GM06990 (cell line): ENCODE results near the gene NPIPB8.
"Not testable (repeated sequence)": the region's sequence is repeated elsewhere in the genome, so short reads cannot be mapped to it uniquely, and the experiment has no call there.

Experiments
- DNase-seq: peaks from one replicate; pipeline ENCODE4 v3.0.0-alpha.2; 2011; ENCODE audit not compliant: insufficient read length; ENCODE audit errors: extremely low read depth
- H3K27me3 ChIP-seq: replicated peaks from 2 replicates; pipeline ENCODE4 v1.6.0; 2011; ENCODE audit warnings: low read length; ENCODE audit not compliant: control insufficient read depth, insufficient read depth
- H3K36me3 ChIP-seq: 2 replicates; pipeline ENCODE4 v1.5.1; 2011; ENCODE audit warnings: low read length; ENCODE audit not compliant: control insufficient read depth, insufficient read depth
- H3K4me3 ChIP-seq: replicated peaks from 2 replicates; pipeline ENCODE4 v1.5.1; 2011; ENCODE audit warnings: low read depth, mild to moderate bottlenecking, control low read depth, low read length
- CTCF ChIP-seq: IDR thresholded peaks from 2 replicates; pipeline ENCODE4 v1.5.1; 2011; ENCODE audit warnings: low read length, control low read depth, mild to moderate bottlenecking, inconsistent platforms; ENCODE audit not compliant: insufficient read depth, poor library complexity, severe bottlenecking

The NPIPB8 gene

GRCh38 chr16:28592979-28593553 is 44.8 kb upstream of the NPIPB8 start:
- Histone ChIP-seq H3K27me3 (no peaks in the 10 kb centered on the region), H3K4me3 (no peak overlapping the region), H3K36me3 (peaks cover 8% of the 10 kb centered on the region)
- DNase-seq: no peak
- TF ChIP-seq CTCF: no peak

DNA sequence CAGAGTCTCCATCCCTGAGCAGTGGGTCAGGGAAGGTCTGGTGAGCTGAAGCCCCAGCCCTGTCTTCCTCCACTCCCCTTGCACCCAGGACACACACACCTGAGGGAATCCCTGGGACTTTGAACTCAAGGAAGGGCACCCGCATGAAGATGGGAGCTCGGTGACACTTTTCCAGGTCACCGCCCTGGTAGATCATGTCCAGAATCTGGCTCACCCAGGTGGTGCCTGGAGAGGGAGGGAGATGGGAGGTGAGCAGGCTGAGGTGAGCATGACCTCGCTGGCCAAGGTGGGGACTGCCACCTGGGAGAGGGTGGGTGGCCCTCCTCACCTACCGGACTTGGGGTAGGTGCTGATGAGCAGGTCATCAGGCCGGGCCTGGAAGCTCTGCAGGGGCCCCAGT is 42.4 kb upstream of the NPIPB8 start:
- DNase-seq, H3K4me3 ChIP-seq, H3K27me3 ChIP-seq, H3K36me3 ChIP-seq: not testable (repeated sequence)

- DNase-seq: no peak
- H3K4me3 ChIP-seq: no peak overlapping the region
Measured at GRCh38 chr16:28596115-28596630, 41.7 kb upstream of the NPIPB8 start.

DNA sequence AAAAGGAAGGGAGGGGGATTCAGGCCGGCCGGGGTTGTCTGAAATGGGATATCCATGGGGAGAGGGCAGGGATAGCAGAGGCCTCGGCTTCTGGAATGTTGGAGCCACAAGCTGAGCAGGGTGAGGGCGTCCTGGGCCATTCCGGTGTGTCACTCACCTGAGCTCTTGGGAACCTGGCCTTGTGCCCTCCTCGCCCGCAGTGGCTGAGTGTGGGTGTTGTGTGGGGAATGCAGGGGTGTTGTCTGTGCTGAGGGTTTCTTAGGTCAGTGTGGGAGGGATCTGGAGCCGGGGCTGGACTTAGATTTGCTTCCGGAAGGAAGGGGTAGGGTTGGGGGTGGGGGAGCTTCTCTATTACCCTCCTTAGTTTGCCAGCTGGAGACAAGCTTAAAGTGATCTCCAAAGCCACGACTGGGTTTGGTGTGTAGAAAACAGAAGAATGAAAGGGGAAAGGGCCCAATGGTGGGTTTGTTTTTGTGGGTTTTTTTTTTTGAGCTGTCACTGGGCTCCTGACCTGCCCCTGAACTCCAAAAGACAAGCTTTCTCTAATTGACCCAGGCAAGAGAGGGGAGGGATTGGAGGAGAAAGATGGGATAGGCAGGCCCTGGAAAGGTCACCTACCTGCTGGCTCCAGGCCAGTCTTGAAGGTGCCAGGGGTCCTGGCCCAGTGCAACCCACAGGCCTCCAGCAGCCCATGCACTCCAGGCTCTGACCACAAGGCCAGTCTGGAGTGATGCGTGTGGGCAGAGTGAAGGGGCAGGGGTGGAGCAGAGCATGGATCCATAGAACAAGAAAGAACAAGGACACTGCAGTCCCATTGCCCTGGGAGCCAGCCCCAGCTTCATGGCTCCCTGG is 40.8 kb upstream of the NPIPB8 start, which contains the start of gene SULT1A2:
Gene SULT1A2, minus strand, starts transcription at position 211 of the 852 bp plus-strand sequence. CDS start 1,120 bp downstream, outside the sequence.
- Histone ChIP-seq H3K36me3 (no peaks in the 10 kb centered on the region), H3K27me3 (no peaks in the 10 kb centered on the region), H3K4me3 (no peak within 1 kb of the TSS)
- no peak for TF ChIP-seq CTCF
- no peak for DNase-seq

More at GRCh38 chr16:28596115-28596630, 41.7 kb upstream of the NPIPB8 start:
- Histone ChIP-seq H3K36me3 (peaks cover under 1% of the 10 kb centered on the region; the same call in 1 of the 2 replicates), H3K27me3 (no peaks in the 10 kb centered on the region)
- no peak for TF ChIP-seq CTCF

DNA sequence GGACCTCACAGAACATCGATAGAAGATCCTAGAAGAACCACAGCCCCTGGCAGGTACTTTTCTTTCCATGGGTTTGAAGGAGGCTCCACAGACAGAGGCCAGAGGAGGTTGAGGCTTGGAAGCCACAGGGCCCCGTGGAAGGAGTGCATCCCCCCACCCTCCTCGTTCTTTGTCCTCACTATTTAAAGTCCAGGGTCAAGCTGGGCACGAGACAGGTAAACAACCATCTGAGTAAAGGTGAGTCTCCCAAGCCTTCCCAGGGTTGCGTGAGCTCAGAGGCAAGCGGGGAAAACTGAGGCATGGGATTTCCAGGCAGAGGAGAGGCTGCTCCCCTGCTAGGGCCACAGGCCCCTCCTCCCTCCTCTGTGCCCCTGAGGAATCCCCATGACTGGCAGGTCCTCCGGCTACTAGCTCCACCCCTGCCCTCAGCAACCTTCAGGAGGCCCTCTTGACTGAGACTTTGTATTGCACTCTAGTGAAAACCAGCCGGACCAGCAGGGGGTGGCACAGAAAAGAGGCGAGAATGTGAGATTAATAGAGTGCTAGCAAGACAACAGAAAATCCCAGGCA is 40.1 kb upstream of the NPIPB8 start:
- Histone ChIP-seq H3K27me3 (no peaks in the 10 kb centered on the region), H3K36me3 (no peaks in the 10 kb centered on the region), H3K4me3 (no peak overlapping the region)
- DNase-seq: no peak
- TF ChIP-seq CTCF: peak; percentile 8

DNA sequence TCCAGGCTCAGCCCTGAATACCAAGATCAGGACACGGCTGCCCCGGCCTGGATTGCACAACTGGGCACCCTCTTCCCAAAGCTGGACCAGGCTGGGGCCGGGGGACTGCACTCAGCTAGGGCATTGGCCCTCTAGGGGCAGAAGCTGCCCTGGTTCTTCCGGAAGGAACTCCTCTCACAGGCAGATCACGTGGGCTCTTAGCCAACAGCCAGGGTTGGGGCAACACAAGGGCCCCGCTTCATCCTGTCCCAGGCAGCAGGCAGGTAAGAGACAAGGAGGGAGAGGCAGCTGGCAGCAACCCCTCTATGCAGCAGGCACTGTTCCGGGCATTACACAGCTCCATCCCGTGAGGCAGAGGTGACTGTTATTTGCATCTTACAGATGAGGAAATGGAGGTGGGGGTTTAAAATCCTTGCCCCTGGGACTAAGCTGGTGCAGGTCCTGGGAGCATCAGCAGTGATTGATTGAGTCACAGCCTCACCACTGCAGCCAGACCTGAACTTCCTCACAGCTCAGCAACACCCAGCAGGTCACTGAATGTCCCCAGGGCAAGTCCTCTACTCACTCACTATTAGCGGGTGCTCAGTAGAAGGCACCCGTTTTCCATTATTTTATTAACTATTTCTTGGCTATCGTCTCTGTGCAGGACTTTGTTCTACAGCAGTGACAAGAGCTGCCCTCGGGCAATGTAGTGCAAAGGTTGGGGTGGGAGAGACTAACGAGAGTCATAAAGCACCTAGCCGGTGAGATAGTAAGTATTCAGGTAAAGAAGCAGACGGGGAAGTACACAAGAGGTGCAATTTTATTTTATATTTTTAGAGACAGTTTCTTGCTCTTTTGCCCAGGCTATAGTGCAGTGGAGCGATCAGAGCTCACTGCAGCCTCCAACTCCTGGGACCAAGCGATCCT is 38.2 kb upstream of the NPIPB8 start:
- not testable (repeated sequence) for H3K27me3 ChIP-seq, H3K4me3 ChIP-seq, H3K36me3 ChIP-seq, DNase-seq

DNA sequence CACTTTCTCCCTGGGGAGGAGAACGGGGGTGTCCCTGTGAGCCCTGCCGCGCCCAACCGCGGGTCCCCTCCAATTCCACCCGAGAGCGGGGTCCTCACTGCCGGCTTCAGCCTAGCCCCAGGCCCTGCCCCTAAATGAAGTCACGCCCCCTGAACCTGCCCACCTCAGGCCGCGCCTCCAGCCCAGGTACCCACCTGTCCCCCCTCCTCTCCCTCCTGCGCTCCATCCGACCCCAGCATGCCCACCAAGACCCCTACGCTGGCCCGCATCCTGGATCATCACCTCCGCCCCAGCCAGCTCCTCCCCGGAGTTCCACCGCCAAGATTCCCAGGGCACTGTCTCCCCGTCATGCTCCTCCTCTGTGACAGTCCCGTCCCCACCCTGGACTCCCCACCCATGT is 36.9 kb upstream of the NPIPB8 start:
- not testable (repeated sequence) for H3K27me3 ChIP-seq, H3K36me3 ChIP-seq, DNase-seq, H3K4me3 ChIP-seq

GRCh38 chr16:28601589-28601988 is 36.3 kb upstream of the NPIPB8 start:
- H3K27me3 ChIP-seq, DNase-seq, H3K4me3 ChIP-seq, H3K36me3 ChIP-seq: not testable (repeated sequence)

DNA sequence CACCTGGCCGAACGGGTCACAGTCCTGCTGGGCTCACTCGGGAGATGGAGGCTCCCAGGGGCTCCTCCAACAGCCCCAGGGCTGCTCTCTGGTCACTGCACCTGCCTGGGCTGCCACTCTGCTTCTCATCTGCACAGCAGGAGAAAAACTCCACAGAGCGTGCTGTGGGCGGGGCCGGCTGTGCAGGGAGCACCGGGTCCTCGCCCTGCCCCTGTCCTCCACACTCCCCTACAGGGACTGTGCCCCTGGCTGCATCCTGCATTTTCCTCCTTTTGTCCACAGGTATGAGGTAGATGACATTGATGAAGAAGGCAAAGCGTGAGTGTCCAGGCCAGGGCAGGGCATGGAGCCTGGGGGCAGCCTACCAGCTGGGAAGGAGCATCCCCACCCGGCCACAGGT is 35.8 kb upstream of the NPIPB8 start:
- H3K27me3 ChIP-seq, DNase-seq, H3K4me3 ChIP-seq, H3K36me3 ChIP-seq: not testable (repeated sequence)
